ENCODE measurements around the gene BEND7. TPM values are rescaled to one million over a fixed set of nuclear protein-coding genes. Genes with fewer than 3 reads are reported as not detected.
"Not testable (repeated sequence)": the region's sequence is repeated elsewhere in the genome, so short reads cannot be mapped to it uniquely, and the experiment has no call there.

The BEND7 gene
- total RNA-seq, 1 experiment from 2014 or later: 7.6 TPM

GRCh38 chr10:13437026-13437555 is 91.7 kb downstream of the BEND7 start:
- H3K27me3 ChIP-seq (ENCODE audit: control insufficient read depth, insufficient read depth, low read length): no peaks in the 10 kb centered on the region
- intact Hi-C loops (cut with micrococcal nuclease; ENCODE audit: unreplicated experiment) (no loop called here), in situ Hi-C loops (cut with HindIII; ENCODE audit: low pct_unique_long_range_greater_than_20kb, low sequenced_read_pairs) (no loop called here)
- no TSS peak for BruUV-seq (replicated peaks)
- H3K4me3 ChIP-seq (ENCODE audit: low read depth in 2 of 2, low read length in 2 of 2): no peak overlapping the region
- ChIA-PET POLR2A (no interaction called here), CTCF (interaction anchor here (1.2 kb wide), 1 partner anchor 65 kb away, joined by 3 read pairs; no protein-coding TSS in a partner anchor)
- H3K27ac ChIP-seq (ENCODE audit: low read length): no peak overlapping the region
- H3K9me3 ChIP-seq (ENCODE audit: control insufficient read depth, insufficient read depth, low read depth, low read length): no peaks in the 10 kb centered on the region
- no peak for DNase-seq (ENCODE audit: low read depth, low spot score)
- TF ChIP-seq POLR2AphosphoS5 (IDR thresholded peaks at IDR 0.05; ENCODE audit: low read depth, low read length) (no peak), TCF7L2 (IDR thresholded peaks at IDR 0.05; ENCODE audit: low read depth, low read length) (no peak), CTCF (IDR thresholded peaks at IDR 0.05) (no peak), SIN3A (IDR thresholded peaks at IDR 0.05; ENCODE audit: borderline replicate concordance, insufficient read depth, low read depth, low read length) (no peak), REST (IDR thresholded peaks at IDR 0.05; ENCODE audit: insufficient read depth in 1 of 2, low read depth in 2 of 2, low read length in 1 of 2) (no peak)
- no peaks in the 10 kb centered on the region for H3K36me3 ChIP-seq (ENCODE audit: control insufficient read depth, insufficient read depth, low read length)
- no peak for ATAC-seq
- no peaks in the 10 kb centered on the region for H3K4me1 ChIP-seq (ENCODE audit: control insufficient read depth, insufficient read depth, low read length)

- H3K27me3 ChIP-seq (ENCODE audit: control insufficient read depth, insufficient read depth, low read length); DNase-seq (ENCODE audit: low read depth, low spot score); BruUV-seq (replicated peaks); H3K9me3 ChIP-seq (ENCODE audit: control insufficient read depth, insufficient read depth, low read depth, low read length); intact Hi-C loops (cut with micrococcal nuclease; ENCODE audit: unreplicated experiment); H3K36me3 ChIP-seq (ENCODE audit: control insufficient read depth, insufficient read depth, low read length); H3K27ac ChIP-seq (ENCODE audit: low read length); H3K4me3 ChIP-seq (ENCODE audit: low read depth in 2 of 2, low read length in 2 of 2); POLR2A ChIA-PET; in situ Hi-C loops (cut with HindIII; ENCODE audit: low pct_unique_long_range_greater_than_20kb, low sequenced_read_pairs); H3K4me1 ChIP-seq (ENCODE audit: control insufficient read depth, insufficient read depth, low read length); ATAC-seq; CTCF ChIA-PET: not testable (repeated sequence)
Measured at GRCh38 chr10:13427943-13428342, 100.9 kb downstream of the BEND7 start.

- Histone ChIP-seq H3K4me3 (ENCODE audit: low read depth in 2 of 2, low read length in 2 of 2) (no peak overlapping the region), H3K27ac (ENCODE audit: low read length) (no peak overlapping the region), H3K4me1 (ENCODE audit: control insufficient read depth, insufficient read depth, low read length) (no peaks in the 10 kb centered on the region), H3K36me3 (ENCODE audit: control insufficient read depth, insufficient read depth, low read length) (no peaks in the 10 kb centered on the region), H3K27me3 (ENCODE audit: control insufficient read depth, insufficient read depth, low read length) (no peaks in the 10 kb centered on the region), H3K9me3 (ENCODE audit: control insufficient read depth, insufficient read depth, low read depth, low read length) (no peaks in the 10 kb centered on the region)
- intact Hi-C loops (cut with micrococcal nuclease; ENCODE audit: unreplicated experiment): no loop called here
- ATAC-seq: no peak
- POLR2A ChIA-PET: interaction anchor here (0.6 kb wide), 1 partner anchor 616 kb away, joined by 3 read pairs; no protein-coding TSS in a partner anchor
- CTCF ChIA-PET: no interaction called here
- no peak for TF ChIP-seq SIN3A (IDR thresholded peaks at IDR 0.05; ENCODE audit: borderline replicate concordance, insufficient read depth, low read depth, low read length)
- TF ChIP-seq TCF7L2 (IDR thresholded peaks at IDR 0.05; ENCODE audit: low read depth, low read length): no peak
- no peak for TF ChIP-seq REST (IDR thresholded peaks at IDR 0.05; ENCODE audit: insufficient read depth in 1 of 2, low read depth in 2 of 2, low read length in 1 of 2)
- no peak for TF ChIP-seq CTCF (IDR thresholded peaks at IDR 0.05)
- TF ChIP-seq POLR2AphosphoS5 (IDR thresholded peaks at IDR 0.05; ENCODE audit: low read depth, low read length): no peak
- in situ Hi-C loops (cut with HindIII; ENCODE audit: low pct_unique_long_range_greater_than_20kb, low sequenced_read_pairs): no loop called here
- no TSS peak for BruUV-seq (replicated peaks)
- no peak for DNase-seq (ENCODE audit: low read depth, low spot score)
Measured at GRCh38 chr10:13425397-13425796, 103.4 kb downstream of the BEND7 start.

All from Panc1 (cell line).